DND-41 (cell line): Measurements from ENCODE around the gene HOMER1.

Experiments
- ATAC-seq: fragments of 200-7000 bp; cut with Tn5 transposase; 3 replicates; pipeline ENCODE4 v1.9.1; 2021; ENCODE audit warnings: low read depth; ENCODE audit not compliant: insufficient read depth
- DNase-seq: peaks from one replicate; pipeline ENCODE4 v3.0.0-alpha.2; 2020
- H2AFZ ChIP-seq: 2 replicates; pipeline ENCODE4 v1.6.0; 2012; ENCODE audit warnings: low read depth, low read length
- H3K27ac ChIP-seq: 2 replicates; pipeline ENCODE4 v1.5.1; 2012; ENCODE audit warnings: low read length, inconsistent platforms
- H3K27me3 ChIP-seq: fragments of 200-600 bp; sonication (generic); 2 replicates; pipeline ENCODE4 v1.6.0; 2012; ENCODE audit warnings: low read length, mild to moderate bottlenecking, inconsistent platforms; ENCODE audit not compliant: insufficient read depth, poor library complexity
- H3K36me3 ChIP-seq: 2 replicates; pipeline ENCODE4 v1.5.1; 2012; ENCODE audit warnings: low read length, inconsistent platforms; ENCODE audit not compliant: insufficient read depth
- H3K4me1 ChIP-seq: 2 replicates; pipeline ENCODE4 v1.5.1; 2012; ENCODE audit warnings: mild to moderate bottlenecking, low read length; ENCODE audit not compliant: insufficient read depth
- H3K4me2 ChIP-seq: 2 replicates; pipeline ENCODE4 v1.6.0; 2012; ENCODE audit warnings: mild to moderate bottlenecking, moderate library complexity, low read length, inconsistent platforms; ENCODE audit not compliant: insufficient read depth
- H3K4me3 ChIP-seq, 2 experiments: fragments of 200-600 bp in 1 of 2; shearing (Covaris generic) in 1 of 2; 2 replicates each; pipeline ENCODE4 v1.5.1; 2012 to 2016; ENCODE audit warnings: inconsistent platforms in 2 of 2, low read length in 2 of 2, mild to moderate bottlenecking in 2 of 2, low read depth in 1 of 2, moderate library complexity in 1 of 2
- H3K79me2 ChIP-seq: 2 replicates; pipeline ENCODE4 v1.6.0; 2012; ENCODE audit warnings: low read length, inconsistent platforms; ENCODE audit not compliant: insufficient read depth
- H3K9ac ChIP-seq: 2 replicates; pipeline ENCODE4 v1.6.0; 2012; ENCODE audit warnings: low read depth, mild to moderate bottlenecking, inconsistent platforms, low read length, moderate library complexity
- H3K9me3 ChIP-seq: 2 replicates; pipeline ENCODE4 v1.5.1; 2012; ENCODE audit warnings: low read length, moderate library complexity, mild to moderate bottlenecking, inconsistent platforms; ENCODE audit not compliant: insufficient read depth, severe bottlenecking
- H4K20me1 ChIP-seq: 2 replicates; pipeline ENCODE4 v1.6.0; 2012; ENCODE audit warnings: low read length; ENCODE audit not compliant: insufficient read depth
- EZH2 ChIP-seq: IDR thresholded peaks from 3 replicates; pipeline ENCODE4 v1.6.1; 2012; ENCODE audit warnings: borderline replicate concordance, low read depth, mild to moderate bottlenecking, moderate library complexity, low read length, inconsistent platforms; ENCODE audit not compliant: severe bottlenecking
- TF ChIP-seq, protein P1 (sequence below): IDR thresholded peaks from 2 replicates; pipeline ENCODE4 v1.5.1; 2012; ENCODE audit warnings: borderline replicate concordance, low read length, moderate library complexity, mild to moderate bottlenecking; ENCODE audit not compliant: poor library complexity, severe bottlenecking; ENCODE audit errors: extremely low read depth

The HOMER1 gene

DNA sequence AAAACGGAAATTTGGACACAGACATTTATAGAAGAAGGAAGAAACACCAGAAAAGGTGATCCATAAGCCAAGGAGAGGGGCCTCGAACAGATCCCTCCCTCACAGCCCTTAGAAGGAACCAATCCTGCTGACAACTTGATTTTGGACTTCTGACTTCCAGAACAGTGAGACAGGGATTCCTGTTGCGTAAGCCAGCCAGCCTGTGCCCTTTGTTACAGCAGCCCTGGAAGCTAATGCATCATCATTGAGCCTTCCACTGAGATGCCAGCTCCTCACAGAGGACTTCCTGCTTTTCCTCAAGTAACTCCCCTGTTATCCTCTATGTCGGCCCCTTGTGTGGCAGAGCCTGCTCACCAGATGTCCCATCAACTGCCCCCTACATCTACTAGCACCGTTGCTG is 183.9 kb downstream of the HOMER1 start:
- H4K20me1 ChIP-seq, result no peaks in the 10 kb centered on the region
- H2AFZ ChIP-seq, result no peak overlapping the region
- H3K9ac ChIP-seq, result no peak overlapping the region
- no peak overlapping the region for H3K4me3 ChIP-seq
- no peaks in the 10 kb centered on the region for H3K4me1 ChIP-seq
- ATAC-seq (no peak), DNase-seq (no peak)
- H3K27me3 ChIP-seq, result no peaks in the 10 kb centered on the region
- no peaks in the 10 kb centered on the region for H3K9me3 ChIP-seq
- H3K4me2 ChIP-seq, result no peak overlapping the region
- no peak overlapping the region for H3K27ac ChIP-seq
- H3K79me2 ChIP-seq, result no peaks in the 10 kb centered on the region
- H3K36me3 ChIP-seq, result no peaks in the 10 kb centered on the region
- TF ChIP-seq, protein P1, sequence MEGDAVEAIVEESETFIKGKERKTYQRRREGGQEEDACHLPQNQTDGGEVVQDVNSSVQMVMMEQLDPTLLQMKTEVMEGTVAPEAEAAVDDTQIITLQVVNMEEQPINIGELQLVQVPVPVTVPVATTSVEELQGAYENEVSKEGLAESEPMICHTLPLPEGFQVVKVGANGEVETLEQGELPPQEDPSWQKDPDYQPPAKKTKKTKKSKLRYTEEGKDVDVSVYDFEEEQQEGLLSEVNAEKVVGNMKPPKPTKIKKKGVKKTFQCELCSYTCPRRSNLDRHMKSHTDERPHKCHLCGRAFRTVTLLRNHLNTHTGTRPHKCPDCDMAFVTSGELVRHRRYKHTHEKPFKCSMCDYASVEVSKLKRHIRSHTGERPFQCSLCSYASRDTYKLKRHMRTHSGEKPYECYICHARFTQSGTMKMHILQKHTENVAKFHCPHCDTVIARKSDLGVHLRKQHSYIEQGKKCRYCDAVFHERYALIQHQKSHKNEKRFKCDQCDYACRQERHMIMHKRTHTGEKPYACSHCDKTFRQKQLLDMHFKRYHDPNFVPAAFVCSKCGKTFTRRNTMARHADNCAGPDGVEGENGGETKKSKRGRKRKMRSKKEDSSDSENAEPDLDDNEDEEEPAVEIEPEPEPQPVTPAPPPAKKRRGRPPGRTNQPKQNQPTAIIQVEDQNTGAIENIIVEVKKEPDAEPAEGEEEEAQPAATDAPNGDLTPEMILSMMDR, result no peak
- TF ChIP-seq EZH2, result no peak

- Histone ChIP-seq H3K79me2 (no peaks in the 10 kb centered on the region), H3K4me2 (no peak overlapping the region), H3K27me3 (no peaks in the 10 kb centered on the region), H3K9me3 (no peaks in the 10 kb centered on the region), H4K20me1 (no peaks in the 10 kb centered on the region), H3K27ac (no peak overlapping the region), H3K4me3 (no peak overlapping the region), H3K9ac (no peak overlapping the region), H3K4me1 (no peaks in the 10 kb centered on the region), H3K36me3 (no peaks in the 10 kb centered on the region), H2AFZ (no peak overlapping the region)
- TF ChIP-seq, protein P1, result no peak
- TF ChIP-seq EZH2, result no peak
- no peak for DNase-seq
- ATAC-seq, result no peak
Measured at GRCh38 chr5:79329453-79329852, 184.5 kb downstream of the HOMER1 start.
